ENCODE results near the gene SLC50A1. TPM values are rescaled to one million over a fixed set of nuclear protein-coding genes. Genes with fewer than 3 reads are reported as not detected.

The SLC50A1 gene
- total and polyA plus RNA-seq, 9 of the 15 experiments (the other 6 are each of a cell fraction or from before 2014, with no cell fraction given) = 46.5 to 132 (median 91.9) TPM

DNA sequence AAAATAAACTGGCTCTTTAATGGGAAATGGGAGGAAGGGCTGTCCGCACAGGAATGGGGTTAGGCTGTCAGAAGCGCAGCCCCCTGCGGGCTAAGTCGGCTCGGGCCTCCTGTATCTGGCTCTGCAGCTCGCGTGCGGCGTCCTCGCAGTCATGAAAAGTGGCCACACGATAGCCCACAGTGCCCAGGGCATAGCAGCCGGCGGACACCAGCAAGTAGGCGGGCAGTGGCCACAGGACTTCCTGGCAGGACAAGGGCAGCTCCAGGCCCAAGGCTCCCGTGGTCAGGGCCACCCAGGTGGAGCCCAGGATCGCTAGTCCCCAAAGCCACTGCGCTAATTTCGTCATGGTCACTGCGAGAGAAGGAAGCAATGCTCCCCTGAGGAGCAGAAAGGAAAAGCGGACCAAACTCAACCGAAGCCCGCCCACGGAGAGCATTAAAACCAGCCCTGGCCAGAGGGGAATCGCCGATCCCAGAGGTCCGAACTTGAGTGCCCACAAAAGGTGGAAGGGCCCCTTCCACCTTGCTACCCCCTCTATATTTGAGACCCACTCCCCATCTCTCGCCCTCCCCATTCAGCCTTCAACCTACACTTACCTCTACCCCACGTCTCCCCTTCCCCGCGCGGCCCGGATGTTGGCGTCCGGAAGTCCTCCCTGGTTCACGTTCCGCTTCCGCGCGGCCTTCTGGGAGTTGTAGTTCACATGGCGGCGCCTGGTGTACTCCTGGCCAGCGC lies 4.4 kb downstream of the SLC50A1 start, which contains the start of gene DPM3:
Gene DPM3, minus strand, starts transcription at position 637 of the 735 bp plus-strand sequence. Its CDS starts 291 bp downstream, at position 346.
- Histone ChIP-seq H3K9ac (ENCODE audit: insufficient read depth in 1 of 2, low read depth in 2 of 2, low read length in 2 of 2) (peak within 1 kb of the TSS; percentile 93 to 100), H3K4me2 (ENCODE audit: insufficient read depth, low read length) (peak within 1 kb of the TSS; percentile 93), H3K9me3 (replicated peaks; ENCODE audit: control insufficient read depth, insufficient read depth, low read depth, low read length) (peaks cover 7% of the 10 kb centered on the region; the same call in 1 of the 2 replicates), H3K36me3 (ENCODE audit: control insufficient read depth, insufficient read depth, low read length) (peaks cover 23% of the 10 kb centered on the region), H3K79me2 (ENCODE audit: control insufficient read depth, insufficient read depth, low read length) (peaks cover 43% of the 10 kb centered on the region), H3K9me1 (ENCODE audit: control insufficient read depth, insufficient read depth, low read length) (no peaks in the 10 kb centered on the region), H3K27ac (ENCODE audit: extremely low read depth, low read depth, low read length) (peak within 1 kb of the TSS; percentile 95), H3K4me3 (peak within 1 kb of the TSS; percentile 79), H3K27me3 (ENCODE audit: control insufficient read depth in 2 of 2, insufficient read depth in 2 of 2, low read length in 2 of 2) (no peaks in the 10 kb centered on the region), H3K4me1 (replicated peaks in 1 of 2; ENCODE audit: control insufficient read depth in 2 of 2, insufficient read depth in 2 of 2, low read length in 2 of 2) (peaks cover 24 to 48% of the 10 kb centered on the region in 2 experiments), H2AFZ (ENCODE audit: low read depth, low read length) (peak within 1 kb of the TSS; percentile 93), H4K20me1 (replicated peaks; ENCODE audit: control insufficient read depth, insufficient read depth, low read length) (no peaks in the 10 kb centered on the region)
- ATAC-seq = peak; percentile 81
- peak; percentile 85 to 95 (median 87) for DNase-seq (ENCODE audit: extremely low read depth in 1 of 4, low spot score in 3 of 4)
- CTCF ChIA-PET (ENCODE audit: low intra/inter-chr PET ratio) = no interaction called here
- intact Hi-C loops (cut with micrococcal nuclease) = loop anchor here (2.0 kb wide), 1 partner anchor 45 kb away; no protein-coding TSS in a partner anchor
- POLR2A ChIA-PET = interaction anchor here (0.5 to 1.5 kb wide), 4 partner anchors 8 to 468 kb away, joined by 3 to 4 read pairs (median 3); no protein-coding TSS in a partner anchor
- peak; percentile 92 for FAIRE-seq
- under 1% methylated on average over 40 of the region's 42 CpGs for WGBS (ENCODE audit: insufficient coverage, low coverage, missing lambda C conversion rate)
- TSS peak; percentile 90 for BruUV-seq (replicated peaks)
- in situ Hi-C loops (cut with MboI) = no loop called here
- TF ChIP-seq CLOCK (CRISPR knock-in tag; IDR thresholded peaks at IDR 0.05; ENCODE audit: borderline replicate concordance) = no peak
- TF ChIP-seq, protein P1, sequence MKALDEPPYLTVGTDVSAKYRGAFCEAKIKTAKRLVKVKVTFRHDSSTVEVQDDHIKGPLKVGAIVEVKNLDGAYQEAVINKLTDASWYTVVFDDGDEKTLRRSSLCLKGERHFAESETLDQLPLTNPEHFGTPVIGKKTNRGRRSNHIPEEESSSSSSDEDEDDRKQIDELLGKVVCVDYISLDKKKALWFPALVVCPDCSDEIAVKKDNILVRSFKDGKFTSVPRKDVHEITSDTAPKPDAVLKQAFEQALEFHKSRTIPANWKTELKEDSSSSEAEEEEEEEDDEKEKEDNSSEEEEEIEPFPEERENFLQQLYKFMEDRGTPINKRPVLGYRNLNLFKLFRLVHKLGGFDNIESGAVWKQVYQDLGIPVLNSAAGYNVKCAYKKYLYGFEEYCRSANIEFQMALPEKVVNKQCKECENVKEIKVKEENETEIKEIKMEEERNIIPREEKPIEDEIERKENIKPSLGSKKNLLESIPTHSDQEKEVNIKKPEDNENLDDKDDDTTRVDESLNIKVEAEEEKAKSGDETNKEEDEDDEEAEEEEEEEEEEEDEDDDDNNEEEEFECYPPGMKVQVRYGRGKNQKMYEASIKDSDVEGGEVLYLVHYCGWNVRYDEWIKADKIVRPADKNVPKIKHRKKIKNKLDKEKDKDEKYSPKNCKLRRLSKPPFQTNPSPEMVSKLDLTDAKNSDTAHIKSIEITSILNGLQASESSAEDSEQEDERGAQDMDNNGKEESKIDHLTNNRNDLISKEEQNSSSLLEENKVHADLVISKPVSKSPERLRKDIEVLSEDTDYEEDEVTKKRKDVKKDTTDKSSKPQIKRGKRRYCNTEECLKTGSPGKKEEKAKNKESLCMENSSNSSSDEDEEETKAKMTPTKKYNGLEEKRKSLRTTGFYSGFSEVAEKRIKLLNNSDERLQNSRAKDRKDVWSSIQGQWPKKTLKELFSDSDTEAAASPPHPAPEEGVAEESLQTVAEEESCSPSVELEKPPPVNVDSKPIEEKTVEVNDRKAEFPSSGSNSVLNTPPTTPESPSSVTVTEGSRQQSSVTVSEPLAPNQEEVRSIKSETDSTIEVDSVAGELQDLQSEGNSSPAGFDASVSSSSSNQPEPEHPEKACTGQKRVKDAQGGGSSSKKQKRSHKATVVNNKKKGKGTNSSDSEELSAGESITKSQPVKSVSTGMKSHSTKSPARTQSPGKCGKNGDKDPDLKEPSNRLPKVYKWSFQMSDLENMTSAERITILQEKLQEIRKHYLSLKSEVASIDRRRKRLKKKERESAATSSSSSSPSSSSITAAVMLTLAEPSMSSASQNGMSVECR (CRISPR knock-in tag; IDR thresholded peaks at IDR 0.05) = peak; percentile 88
- no peak for TF ChIP-seq IRF2 (CRISPR knock-in tag; IDR thresholded peaks at IDR 0.05)
- TF ChIP-seq ZNF143 (CRISPR knock-in tag; IDR thresholded peaks at IDR 0.05) = peak; percentile 100

All from K562 (cell line).